EL (cell line): ENCODE data around the gene EIF6.
A peak's percentile ranks its signal among the peaks of the same experiment; 100 is the strongest.
"Not testable (repeated sequence)": the region's sequence is repeated elsewhere in the genome, so short reads cannot be mapped to it uniquely, and the experiment has no call there.

Experiments
- DNase-seq: peaks from one replicate; pipeline ENCODE4 v3.0.0-alpha.2; 2016

EIF6 gene

GRCh38 chr20:35284267-35284991 lies at the start of gene EIF6:
TSS of gene EIF6 (minus strand) at chr20:35284772. CDS start at chr20:35284487, 285 bp downstream.
- DNase-seq: peak; percentile 92

GRCh38 chr20:35333606-35334005 lies 49.0 kb upstream of the EIF6 start:
- DNase-seq: no peak

GRCh38 chr20:35332540-35333200 lies 48.1 kb upstream of the EIF6 start:
- no peak for DNase-seq

- DNase-seq: peak; percentile 67
These were observed 45.0 kb upstream of the EIF6 start for GRCh38 chr20:35329435-35330139.

GRCh38 chr20:35328689-35329088 lies 44.1 kb upstream of the EIF6 start:
- DNase-seq: no peak

- no peak for DNase-seq
These were observed 43.6 kb upstream of the EIF6 start for GRCh38 chr20:35328095-35328685.

GRCh38 chr20:35327074-35327976 lies 42.8 kb upstream of the EIF6 start:
- DNase-seq: peak; percentile 81

- no peak for DNase-seq
These were observed 42.1 kb upstream of the EIF6 start for GRCh38 chr20:35326740-35327073.

GRCh38 chr20:35326021-35326739 lies 41.6 kb upstream of the EIF6 start:
- no peak for DNase-seq

GRCh38 chr20:35325401-35325800 lies 40.8 kb upstream of the EIF6 start:
- DNase-seq: no peak

GRCh38 chr20:35320396-35321126 lies 36.0 kb upstream of the EIF6 start:
- peak; percentile 95 for DNase-seq

- peak; percentile 84 for DNase-seq
These were observed 35.3 kb upstream of the EIF6 start for GRCh38 chr20:35319871-35320197.

- DNase-seq: peak; percentile 91
These were observed 34.8 kb upstream of the EIF6 start for GRCh38 chr20:35319192-35319870.

- DNase-seq: peak; percentile 98
These were observed 34.1 kb upstream of the EIF6 start for GRCh38 chr20:35318502-35319157.

GRCh38 chr20:35317416-35318210 lies 33.0 kb upstream of the EIF6 start:
- no peak for DNase-seq

- DNase-seq: no peak
These were observed 31.5 kb upstream of the EIF6 start for GRCh38 chr20:35316086-35316485.

GRCh38 chr20:35315632-35316020 lies 31.1 kb upstream of the EIF6 start:
- DNase-seq: not testable (repeated sequence)

- DNase-seq: no peak
These were observed 30.5 kb upstream of the EIF6 start for GRCh38 chr20:35314816-35315631.
